GM04503 (cell line): Measurements from ENCODE around the gene MYB.
"Not testable (repeated sequence)": the region's sequence is repeated elsewhere in the genome, so short reads cannot be mapped to it uniquely, and the experiment has no call there.

Source experiments
- DNase-seq: peaks from one replicate; pipeline ENCODE4 v3.0.0-alpha.2; 2012; ENCODE audit warnings: low read depth

MYB gene

DNA sequence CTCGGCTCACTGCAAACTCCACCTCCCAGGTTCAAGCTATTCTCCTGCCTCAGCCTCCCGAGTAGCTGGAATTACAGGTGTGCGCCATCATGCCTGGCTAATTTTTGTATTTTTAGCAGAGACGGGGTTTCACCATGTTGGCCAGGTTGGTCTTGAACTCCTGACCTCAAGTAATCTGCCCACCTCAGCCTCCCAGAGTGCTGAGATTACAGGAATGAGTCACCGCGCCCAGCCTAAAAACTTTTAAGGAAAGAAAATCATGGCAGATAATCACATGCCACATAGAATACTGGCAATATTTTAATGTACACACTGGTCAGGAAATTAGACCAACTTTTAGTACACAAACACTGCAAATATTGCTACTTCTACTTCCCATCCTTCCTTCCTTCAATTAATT, 16.7 kb upstream of the MYB start:
- DNase-seq, result not testable (repeated sequence)

DNA sequence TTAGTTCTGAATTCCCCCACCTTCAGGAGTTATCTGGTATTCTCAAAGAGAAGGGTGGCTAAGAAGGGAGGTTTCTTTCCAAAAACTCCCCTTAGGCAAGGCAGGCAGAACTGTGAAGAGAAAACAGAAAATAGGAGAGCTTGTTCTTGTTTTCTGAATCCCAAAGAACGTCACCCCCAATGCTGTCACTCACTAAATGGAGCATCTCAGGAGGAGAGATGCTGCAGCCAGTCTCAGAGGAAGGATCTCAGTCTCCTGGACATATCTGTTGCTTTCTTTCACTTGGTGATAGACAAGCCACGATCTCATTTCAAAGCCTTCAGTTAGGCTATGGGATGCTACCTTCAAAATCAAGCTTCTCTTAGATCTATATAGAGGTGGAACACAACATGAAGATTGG, 16.1 kb upstream of the MYB start:
- no peak for DNase-seq

DNA sequence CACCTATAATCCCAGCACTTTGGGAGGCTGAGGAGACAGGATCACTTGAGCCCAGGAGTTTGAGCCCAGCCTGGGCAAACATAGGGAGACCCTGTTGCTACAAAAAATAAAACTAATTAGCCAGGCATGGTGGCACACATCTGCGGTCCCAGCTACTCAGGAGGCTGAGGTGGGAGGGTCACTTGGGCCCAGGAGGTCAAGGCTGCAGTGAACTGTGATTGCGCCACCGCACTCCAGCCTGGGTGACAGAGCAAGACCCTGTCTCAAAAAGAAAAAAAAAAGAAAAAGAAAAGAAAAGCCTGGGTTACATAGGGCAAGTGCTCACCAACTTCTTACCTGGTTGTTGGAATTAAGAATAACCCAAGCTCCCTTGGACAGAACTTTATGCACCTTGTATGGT, 14.6 kb upstream of the MYB start:
- DNase-seq, result no peak

DNA sequence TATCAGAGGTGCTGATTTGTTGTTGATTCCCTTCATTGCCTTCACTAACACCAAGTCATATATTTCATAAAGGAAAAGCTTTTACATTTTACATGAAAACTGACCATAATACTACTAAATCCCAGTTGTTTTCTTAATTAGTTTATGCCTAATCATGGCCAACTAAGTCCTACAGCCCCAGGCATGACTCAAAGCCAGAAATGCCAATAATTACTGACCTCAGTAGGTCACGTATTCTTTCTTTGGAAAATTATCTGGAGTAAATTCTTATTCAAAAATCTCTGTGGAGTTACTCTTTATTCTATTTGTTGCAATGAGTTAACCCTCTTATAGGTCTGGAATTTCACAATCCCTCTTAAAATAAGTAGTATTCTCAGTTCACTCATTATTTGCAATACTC, 13.5 kb upstream of the MYB start:
- DNase-seq, result no peak

DNA sequence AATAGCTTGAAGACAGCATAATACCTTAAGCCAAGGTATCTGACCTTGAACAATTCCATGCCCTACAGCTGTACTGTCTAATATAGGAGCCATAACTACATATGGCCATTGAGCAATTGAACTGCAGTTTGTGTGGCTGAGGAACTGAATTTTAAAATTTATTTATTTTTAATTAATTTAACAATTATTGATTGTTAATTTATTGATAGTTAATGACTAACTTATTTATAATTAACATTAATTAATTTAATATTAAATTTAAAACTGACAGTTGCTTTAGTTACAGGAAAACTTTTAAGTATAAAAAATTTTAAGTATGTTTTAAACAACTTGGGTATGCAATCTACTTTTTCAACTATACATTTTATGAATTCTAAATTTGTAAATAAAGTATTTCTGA, 12.3 kb upstream of the MYB start:
- DNase-seq, result no peak

DNA sequence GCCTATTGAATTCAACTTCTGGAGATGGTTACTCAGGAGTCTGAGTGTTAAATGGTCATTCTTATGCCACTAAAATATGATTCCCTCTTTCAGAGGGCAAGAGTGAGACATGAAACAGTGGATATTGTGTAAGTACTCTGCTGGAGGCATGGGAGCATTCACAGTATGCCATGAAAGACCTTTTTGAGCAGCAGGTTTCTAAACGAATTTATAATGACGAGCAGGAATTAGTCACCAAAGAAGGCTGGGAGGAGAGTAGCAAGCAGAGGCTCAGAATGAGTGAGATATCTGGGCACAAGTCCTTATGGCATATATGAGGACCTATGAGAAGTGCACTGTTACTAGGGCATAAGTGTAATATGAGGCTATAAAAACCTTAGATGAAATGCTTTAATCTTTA, 10.9 kb upstream of the MYB start:
- DNase-seq, result no peak

DNA sequence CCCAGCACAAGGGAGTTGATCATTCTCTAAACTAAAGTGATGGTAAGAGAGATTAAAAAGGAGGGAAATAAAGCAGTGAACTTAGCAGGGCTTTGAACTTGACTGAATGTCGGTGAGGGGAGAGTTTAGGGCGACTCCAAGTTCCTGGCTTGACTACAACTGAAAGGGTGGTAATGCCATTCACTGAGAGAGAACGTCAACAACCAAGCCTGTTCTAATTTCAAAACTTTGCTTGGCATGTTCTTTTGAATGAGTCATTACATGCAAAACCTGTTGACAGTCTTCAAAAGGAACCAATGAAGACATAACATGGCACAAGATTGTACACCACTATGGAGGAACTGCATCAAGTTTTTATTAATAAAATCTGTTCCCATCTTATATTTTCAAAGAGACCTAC, 10.3 kb upstream of the MYB start:
- DNase-seq, result no peak

DNA sequence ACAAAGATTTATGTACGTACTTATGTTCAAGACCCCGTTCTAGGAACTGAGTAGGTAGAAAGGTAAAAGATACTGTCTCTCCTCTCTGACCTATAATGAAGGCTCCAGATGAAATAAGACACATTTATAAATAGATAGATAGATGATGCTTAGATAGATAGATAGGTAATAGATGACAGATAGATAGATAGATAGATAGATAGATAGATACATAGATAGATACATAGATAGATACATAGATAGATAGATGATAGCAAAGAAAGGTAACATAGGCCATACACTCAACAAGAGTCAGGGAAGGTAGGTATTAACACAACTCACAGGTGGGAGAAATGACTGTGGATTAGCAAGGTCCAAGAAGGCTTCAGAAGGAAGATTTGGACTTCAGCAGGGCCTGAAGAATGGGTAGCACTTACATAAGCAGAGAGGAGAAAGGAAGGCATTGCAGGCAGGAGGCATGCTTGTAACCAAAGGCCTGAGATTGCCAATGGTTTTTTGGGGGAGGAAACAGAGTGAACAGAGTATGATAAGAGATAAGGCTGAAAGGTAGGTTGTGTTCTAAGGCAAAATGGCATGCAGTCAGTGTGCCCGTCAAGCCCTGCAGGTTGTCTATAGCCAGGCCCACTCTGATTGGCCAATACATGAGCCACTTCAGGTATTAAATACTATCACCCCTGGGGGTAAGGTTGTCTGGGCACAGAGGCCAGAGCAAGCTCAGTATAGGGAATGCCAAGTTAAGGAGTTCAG, 7.7 kb upstream of the MYB start:
- DNase-seq, result no peak

DNA sequence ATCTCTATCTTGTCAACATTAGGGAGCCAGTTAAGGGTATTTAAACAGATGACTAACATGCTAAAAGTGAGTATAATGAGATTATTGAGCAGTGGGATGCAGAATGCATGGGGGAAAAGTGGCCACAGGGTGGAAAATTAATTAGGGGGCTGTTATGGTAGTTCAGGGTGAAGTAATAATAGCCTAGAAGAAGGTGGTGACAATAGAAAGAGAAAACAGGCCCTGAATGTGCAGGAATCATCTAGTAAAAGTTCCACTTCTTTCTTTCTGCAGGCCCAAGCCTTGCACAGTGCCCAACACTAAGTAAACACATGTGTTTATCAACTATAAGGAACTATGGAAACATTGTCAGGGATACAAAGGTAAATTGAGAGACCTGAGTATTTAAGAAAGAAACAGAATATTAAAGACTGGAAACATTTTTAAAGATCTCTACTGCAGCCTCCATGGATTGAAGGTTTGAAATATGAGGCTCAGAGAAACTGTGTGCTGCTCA, 7.1 kb upstream of the MYB start:
- no peak for DNase-seq

DNA sequence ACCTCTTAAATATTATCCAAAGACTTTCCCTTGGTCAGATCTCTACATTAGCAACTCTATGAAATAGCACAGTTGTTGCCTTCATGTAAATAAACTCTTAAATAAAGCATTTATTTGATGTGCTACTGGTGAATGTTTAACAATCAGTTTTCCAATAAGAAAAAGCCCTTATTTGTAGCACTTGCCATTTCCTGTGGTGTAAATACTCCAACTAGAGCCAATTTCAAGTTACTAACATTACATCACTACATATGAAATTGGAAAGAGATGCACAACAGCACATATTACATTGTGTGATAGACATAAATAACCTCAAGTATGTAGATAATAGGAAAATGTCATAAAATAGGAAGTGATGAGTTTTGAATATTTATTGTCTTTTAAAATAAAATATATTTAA, 5.0 kb upstream of the MYB start:
- DNase-seq, result no peak

DNA sequence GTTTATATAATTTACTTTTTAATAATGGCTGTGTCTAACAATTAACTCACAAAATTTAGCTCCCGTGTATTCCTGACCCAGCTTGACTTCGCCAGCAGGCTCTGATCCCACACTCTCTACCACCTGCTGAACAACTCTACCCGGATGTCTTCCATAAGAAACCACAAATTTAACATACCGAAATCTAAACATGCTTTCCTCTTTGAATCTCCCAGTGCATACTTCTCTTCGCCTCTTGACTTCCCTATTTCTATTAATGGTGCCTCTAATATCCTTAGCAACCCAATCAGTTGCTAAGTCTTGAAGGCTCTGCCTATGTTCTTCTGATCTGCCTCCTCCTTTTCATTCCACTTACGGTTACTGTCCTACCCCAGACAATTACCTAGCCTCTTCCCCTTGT, 4.6 kb upstream of the MYB start:
- no peak for DNase-seq

DNA sequence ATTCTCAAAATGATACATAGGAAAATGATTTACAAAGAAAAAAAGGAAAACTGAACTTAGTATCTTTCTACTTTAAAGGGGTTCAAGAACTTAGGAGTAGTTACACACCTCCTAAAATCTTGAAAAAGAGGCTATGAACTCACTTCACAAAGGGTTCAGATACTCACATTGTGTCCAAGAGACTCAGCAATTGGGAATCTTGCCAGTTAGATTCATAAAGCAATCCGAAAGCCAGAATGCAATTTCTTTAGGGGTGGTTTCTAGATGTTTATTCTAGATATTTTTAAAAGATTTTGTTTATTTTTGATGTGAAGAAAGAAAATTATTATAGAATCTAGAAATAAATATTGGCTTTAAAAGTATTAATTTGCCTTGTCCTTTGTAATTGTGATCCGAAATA, 1.7 kb upstream of the MYB start:
- no peak for DNase-seq

DNA sequence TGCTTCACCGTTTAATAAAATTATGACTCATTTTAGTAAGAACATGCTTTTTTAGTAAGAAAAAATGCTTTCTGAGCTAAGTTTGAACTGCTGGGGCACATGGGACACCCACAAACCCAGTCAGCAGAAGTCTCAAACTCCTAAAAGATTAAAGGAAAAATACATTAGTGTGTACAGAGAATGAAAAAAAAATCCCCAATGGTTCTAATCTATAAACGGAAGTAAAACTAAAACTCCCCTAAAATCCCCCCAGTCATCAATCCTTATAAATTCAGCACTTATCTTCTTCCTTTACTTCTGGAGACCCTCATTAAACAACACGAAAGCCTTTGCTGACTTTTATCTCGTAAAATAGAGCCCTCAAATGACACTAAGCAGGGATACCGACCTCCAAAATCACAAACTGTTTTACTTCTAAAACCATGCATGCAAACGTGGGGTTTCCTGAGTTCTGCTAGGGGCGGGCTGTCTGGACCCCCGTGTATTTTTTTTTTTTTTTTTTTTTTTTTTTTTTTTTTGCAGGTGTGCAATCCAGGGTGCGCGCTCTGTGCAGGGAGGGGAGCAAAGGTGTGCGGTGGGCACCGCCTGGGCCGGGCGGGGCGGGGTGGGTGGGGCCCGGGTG, 1.1 kb upstream of the MYB start:
- DNase-seq, result no peak

DNA sequence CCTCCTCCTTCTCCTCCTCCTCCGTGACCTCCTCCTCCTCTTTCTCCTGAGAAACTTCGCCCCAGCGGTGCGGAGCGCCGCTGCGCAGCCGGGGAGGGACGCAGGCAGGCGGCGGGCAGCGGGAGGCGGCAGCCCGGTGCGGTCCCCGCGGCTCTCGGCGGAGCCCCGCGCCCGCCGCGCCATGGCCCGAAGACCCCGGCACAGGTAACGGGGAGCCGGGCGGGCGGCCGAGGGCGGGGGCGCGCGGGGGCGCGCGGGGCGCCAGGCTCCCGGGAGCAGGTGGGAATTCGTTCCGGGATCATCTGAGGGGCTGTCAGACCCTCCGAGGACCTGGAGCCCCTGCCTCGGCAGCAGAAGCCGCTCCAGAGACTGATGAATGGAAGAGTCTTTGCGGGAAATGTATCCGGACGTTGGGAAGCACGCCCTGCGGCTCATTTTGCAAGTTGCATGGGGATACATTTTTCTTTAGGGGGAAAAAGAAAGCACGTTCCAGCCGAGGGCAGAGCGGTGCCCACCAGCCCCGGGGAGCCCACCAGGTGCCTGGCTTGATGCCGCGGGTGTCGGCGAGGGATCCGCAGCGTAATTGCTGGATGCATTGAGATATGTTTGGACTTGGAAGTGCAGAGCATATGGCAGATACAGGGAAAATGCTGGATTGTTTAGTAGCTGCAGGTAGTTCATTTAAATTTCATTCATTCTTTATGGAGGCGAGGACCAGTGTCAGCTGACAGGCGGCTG, 394 bp downstream of the MYB start:
- DNase-seq, result no peak

DNA sequence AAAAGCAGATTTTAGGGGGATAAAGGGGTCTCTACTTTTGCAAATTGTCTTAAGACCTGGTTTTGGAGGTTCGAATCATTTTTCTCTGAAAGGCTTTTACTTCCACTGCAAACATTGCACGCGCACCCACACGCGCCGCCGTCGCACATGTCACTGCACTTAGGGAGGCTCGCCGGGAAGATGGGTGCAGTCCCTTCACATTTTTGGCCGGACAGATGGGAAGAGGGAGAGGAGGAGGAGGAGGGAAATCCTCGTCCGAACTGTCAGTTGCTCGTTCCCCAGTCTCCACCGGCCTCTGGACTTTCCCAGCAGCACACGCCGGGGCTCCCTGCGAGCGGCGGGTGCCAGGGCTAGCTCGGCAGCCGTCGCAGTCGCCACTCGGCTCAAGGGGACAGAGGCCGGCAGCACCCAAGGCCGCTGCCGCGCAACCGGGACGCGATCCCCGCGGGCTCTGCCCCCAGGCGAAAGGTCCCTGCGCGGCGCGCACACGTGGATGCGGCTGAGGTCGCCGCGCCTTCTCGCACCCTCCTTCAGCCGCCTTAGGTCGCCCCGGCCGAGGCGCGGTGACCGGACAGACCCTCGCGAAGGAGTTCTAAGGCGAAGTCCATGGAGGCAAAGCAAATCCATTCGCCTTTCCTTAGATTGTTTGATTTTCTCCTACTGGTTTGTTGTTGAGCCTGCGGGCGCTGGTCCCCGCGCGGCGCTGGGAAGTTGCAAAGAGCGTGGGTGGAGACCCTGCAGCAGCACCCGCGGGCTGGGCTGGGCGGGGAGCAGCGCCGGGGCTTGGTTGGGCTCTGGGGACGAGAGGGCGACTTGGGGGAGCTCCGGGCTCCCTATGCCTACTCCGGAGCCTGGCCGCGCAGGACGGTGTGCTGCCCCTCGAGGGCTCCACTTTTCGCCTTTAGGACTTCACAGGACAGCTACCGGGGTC, 1.2 kb downstream of the MYB start:
- DNase-seq, result no peak

DNA sequence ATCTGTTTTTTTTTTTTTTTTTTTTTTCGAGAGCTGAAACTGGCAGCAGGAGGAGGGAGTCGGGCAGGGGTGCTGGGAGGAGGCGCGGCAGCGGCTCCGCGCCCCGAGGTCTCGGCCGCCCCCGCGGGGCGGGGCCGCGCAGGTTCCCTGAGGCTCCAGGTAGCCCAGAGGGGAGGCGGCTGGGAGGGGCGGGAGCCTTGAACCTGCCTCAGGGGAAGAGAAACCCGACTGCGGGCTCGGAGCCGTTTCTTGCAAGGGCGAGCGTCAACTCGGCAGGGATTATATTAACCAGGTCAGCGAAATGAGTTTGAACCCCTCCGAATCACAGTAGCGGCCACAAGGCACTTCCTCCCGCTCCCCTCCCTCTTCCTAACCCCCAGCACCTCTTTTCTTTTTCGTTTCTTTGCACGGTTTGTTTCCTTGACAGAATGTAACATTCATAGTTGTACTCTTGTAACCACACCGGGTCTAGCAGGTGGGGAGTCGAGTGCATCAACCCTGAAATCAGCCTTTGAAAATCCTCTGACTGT, 2.0 kb downstream of the MYB start:
- DNase-seq, result no peak

DNA sequence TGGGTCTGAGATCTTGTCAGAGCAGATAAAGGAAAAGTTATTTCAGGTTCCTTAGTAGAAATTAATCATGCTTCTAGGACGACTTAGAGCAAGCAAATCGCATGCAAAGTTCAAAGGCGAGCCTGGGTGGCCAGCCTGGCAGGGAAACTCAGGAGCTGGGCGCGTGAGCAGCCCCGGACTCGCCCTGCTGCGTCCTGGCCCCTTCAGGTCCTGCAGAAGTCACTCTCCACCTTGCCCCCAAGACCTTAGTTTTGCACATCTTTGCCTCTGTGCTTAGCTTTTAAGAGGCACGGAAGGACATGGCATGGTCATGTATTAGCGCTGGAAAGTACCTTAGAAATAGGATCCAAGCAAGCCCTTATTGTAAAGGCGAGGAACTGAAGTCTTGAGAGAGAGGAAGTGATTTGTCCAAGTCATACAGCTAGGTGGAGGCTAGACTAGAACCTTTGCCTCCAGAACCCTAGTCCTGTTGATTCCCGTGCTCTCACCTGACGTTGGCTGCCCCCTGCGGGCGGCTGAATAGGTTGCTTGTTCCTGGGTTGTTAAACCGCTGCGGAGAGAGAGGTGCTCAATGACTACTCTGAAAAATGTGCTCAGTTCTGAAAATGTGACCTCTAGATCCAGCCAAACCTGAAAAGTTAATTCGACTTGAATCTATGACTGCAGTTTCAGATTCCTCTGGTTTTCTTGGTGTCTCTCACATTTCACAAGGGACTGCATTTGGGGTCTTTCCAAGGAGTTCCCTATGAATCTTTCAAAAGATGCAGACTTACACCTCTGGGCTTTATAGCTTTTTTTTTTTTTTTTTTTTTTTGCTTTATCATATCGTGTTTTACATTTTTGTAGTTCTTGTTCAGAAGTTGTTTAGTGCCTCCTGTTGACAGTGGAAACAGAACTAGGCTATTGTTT, 2.7 kb downstream of the MYB start:
- no peak for DNase-seq

DNA sequence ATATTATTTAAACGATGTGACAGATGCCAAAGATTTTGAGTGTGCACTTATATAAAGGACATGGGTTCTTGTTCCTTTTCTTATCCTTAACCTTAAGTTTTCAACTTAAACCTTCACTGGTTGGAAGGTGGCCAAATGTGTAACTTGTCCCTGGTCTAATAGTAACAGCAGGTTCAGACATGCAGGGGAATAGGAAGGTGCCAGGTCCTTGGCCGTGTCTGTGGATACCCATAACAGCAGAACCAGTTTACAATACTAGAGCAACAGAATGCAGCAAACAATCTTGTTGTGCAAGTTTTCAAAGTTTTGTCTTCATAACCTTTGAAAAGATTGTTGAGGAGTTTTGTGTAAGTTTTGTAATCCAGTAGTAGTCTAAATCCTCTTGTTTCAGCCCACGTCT, 4.4 kb downstream of the MYB start:
- DNase-seq, result no peak

DNA sequence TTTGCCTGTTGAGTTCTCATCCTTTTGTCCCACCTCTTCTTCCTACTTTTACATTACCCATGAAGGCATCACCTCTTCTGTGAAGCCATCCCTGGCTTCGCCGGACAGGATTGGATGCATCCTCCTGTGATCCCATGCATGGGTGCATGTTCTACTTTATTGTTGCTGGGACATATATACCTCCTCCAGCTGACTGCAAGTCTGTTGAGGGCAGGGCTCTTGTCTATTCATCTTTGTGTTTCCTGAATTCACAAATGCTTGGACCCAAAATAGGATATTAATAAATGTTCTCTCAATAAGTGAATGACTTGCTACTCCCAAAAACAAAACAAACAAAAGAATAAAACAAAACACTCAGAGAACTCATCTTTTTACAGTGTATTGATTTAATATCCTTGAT, 5.1 kb downstream of the MYB start:
- DNase-seq, result no peak

DNA sequence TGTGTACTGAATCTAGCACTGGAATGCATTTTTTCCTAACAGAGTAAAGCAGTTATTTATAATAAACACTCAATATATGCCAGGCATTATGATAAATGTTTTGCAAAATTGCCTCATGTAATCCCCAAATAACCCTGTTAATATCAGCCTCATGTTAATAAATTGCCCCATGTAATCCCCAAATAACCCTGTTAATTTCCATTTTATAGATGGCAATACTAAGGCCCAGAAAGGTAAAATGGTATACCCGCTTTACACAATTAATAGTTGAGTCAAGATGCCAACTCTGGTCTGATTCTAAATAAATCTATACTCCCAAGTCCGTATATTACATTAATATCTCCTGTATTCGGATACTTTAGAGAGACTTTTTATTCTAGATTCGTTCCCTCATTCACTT, 6.3 kb downstream of the MYB start:
- DNase-seq, result no peak

DNA sequence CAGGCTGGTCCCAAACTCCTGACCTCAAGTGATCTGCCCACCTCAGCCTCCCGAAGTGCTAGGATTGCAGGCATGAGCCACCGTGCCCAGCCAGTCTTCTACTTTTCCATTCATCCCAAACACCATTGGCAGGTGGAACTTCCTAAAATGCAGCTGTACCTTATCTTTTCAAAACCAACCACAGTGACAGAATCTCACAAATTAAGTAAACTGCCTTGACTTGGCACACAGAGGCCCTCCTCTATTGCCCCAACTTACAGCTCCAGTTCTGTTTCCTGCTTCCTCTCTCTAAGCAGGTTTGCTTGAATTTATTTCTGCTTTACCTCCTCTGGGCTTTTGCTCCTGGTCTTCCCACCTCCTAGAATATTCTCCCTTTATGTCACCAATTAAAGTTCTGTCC, 7.6 kb downstream of the MYB start:
- DNase-seq, result no peak
